Esophagus (tissue), 2 donors: ENCODE data around the gene GPA33. TPM values are rescaled to one million over a fixed set of nuclear protein-coding genes. Genes with fewer than 3 reads are reported as not detected.

Experiments
- H3K27ac ChIP-seq, 2 donors: one replicate each; pipeline ENCODE4 v1.5.1; 2013; ENCODE audit warnings: low read depth in 2 of 2, mild to moderate bottlenecking in 2 of 2, inconsistent platforms in 1 of 2, low read length in 1 of 2, moderate library complexity in 1 of 2
- H3K27me3 ChIP-seq, 2 donors: one replicate each; pipeline ENCODE4 v1.6.1; 2013; ENCODE audit warnings: low read length in 2 of 2, control low read depth in 1 of 2, mild to moderate bottlenecking in 1 of 2; ENCODE audit not compliant: insufficient read depth in 2 of 2, control insufficient read depth in 1 of 2
- H3K36me3 ChIP-seq, 2 donors: one replicate each; pipeline ENCODE4 v1.6.1; 2013; ENCODE audit warnings: low read length in 1 of 2; ENCODE audit not compliant: control insufficient read depth in 2 of 2, insufficient read depth in 2 of 2
- H3K4me1 ChIP-seq, 2 donors: one replicate each; pipeline ENCODE4 v1.6.1; 2013; ENCODE audit warnings: low read length in 1 of 2; ENCODE audit not compliant: control insufficient read depth in 2 of 2, insufficient read depth in 2 of 2
- H3K4me3 ChIP-seq, 2 donors: one replicate each; pipeline ENCODE4 v1.5.1; 2013; ENCODE audit warnings: low read length in 2 of 2, mild to moderate bottlenecking in 2 of 2, low read depth in 1 of 2, moderate library complexity in 1 of 2
- H3K9me3 ChIP-seq, 2 donors: one replicate each; pipeline ENCODE4 v1.6.1; 2013; ENCODE audit warnings: mild to moderate bottlenecking in 2 of 2, low read depth in 1 of 2, low read length in 1 of 2, moderate library complexity in 1 of 2; ENCODE audit not compliant: control insufficient read depth in 2 of 2, insufficient read depth in 1 of 2
- WGBS, 2 donors: extraction: QIAGEN DNeasy Blood & Tissue Kit; methylation state at CpG; one replicate each; pipeline ENCODE4 v1.1.7; 2013; 5-methylcytosine and 5-hydroxymethylcytosine counted together
- polyA plus RNA-seq, 2 donors: library from polyadenylated mRNA; stranded (reverse); fragments of 200-250 nt; gene quantifications; one replicate each; pipeline ENCODE4 v1.2.3, GENCODE V29; 2013
- donor health status: healthy with polysubstance abuse.
- donor health status: Bipolar disorder and iron deficiency.

GPA33 gene
- polyA plus RNA-seq, 2 donors = 0.04 to 0.08 TPM

DNA sequence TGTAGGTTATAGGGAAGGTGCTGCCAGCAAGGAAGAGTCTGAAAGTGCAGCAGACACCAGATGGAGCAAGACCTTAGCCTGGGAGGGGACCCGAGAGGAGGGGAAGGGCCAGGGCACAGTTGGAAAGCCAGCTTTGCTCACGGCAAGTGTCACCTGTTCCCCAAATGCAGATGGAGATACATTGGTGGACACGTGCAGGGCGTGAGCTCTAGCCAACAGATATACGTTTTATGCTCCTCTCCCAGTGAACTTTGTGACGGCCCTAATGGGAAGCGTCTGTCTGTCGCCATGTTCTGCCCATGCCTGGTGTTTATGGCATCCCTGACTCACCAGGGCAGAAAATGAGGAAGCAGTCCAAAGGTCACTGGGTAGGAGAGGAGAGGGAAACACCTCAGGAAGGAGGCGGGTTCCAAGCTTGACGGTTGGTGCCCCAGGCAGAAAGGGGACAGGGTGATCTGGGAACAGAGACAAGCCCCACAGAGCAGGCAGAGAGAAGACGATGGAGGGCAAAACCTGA is 7.6 kb downstream of the GPA33 start:
- WGBS, 2 donors = 67 to 70% methylated on average over 11 of the region's 11 CpGs
- H3K27ac ChIP-seq = no peak overlapping the region

DNA sequence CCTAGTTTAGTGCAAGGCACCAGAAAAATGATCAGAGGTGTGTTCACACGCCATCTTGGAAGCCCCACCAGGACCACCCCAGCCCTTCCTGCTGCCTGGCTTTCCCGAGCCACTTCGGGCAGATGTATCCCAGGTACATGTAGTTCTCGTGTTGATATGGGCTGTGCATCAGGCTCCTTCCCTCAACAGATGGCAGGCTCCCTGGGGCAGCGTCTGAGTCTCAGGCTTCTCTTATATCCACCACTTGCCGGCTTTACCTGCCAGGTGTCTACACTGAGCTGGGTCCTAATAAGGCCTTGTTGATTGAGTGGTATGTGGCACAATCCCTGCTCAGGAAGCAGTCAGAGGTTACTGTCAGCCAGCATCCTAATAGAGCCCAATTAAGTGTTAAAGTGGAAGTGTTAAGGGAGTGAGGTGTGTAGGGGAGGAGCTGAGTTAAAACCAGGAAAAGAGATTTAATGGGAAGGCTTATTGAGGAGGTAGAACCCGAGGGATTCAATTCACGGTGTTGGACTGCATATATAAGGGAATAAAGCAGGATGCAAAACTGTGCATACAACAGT is 8.5 kb downstream of the GPA33 start:
- H3K4me1 ChIP-seq = no peaks in the 10 kb centered on the region
- H3K27me3 ChIP-seq = no peaks in the 10 kb centered on the region
- no peak overlapping the region for H3K4me3 ChIP-seq
- WGBS, 2 donors = 81 to 91% methylated on average over 8 of the region's 8 CpGs
- H3K9me3 ChIP-seq = no peaks in the 10 kb centered on the region
- H3K27ac ChIP-seq = no peak overlapping the region
- H3K36me3 ChIP-seq = no peaks in the 10 kb centered on the region

More for the DNA sequence above, 7.6 kb downstream of the GPA33 start:
- Histone ChIP-seq H3K36me3 (no peaks in the 10 kb centered on the region), H3K4me3 (no peak overlapping the region), H3K27me3 (no peaks in the 10 kb centered on the region), H3K9me3 (no peaks in the 10 kb centered on the region), H3K4me1 (no peaks in the 10 kb centered on the region)

DNA sequence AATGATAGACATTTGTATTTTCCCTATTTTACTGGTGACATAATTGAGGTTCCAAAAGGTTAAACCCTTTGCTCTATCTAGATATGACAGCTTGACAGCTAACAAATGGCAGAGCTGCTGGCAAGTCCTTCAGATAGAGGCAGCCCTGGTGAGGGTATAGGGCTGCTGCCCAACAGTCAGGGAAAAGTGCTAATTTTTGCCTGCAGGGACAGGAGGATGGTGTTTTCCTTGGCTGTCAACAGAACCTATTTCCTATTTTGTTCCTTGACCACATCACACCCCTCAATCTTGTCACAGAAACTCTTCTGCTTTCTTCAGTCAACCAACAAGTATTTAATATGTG is 12.3 kb downstream of the GPA33 start:
- Histone ChIP-seq H3K27me3 (no peaks in the 10 kb centered on the region), H3K9me3 (peaks cover 0 to 3% of the 10 kb centered on the region in 2 donors), H3K27ac (no peak overlapping the region), H3K4me1 (no peaks in the 10 kb centered on the region), H3K36me3 (no peaks in the 10 kb centered on the region), H3K4me3 (no peak overlapping the region)

DNA sequence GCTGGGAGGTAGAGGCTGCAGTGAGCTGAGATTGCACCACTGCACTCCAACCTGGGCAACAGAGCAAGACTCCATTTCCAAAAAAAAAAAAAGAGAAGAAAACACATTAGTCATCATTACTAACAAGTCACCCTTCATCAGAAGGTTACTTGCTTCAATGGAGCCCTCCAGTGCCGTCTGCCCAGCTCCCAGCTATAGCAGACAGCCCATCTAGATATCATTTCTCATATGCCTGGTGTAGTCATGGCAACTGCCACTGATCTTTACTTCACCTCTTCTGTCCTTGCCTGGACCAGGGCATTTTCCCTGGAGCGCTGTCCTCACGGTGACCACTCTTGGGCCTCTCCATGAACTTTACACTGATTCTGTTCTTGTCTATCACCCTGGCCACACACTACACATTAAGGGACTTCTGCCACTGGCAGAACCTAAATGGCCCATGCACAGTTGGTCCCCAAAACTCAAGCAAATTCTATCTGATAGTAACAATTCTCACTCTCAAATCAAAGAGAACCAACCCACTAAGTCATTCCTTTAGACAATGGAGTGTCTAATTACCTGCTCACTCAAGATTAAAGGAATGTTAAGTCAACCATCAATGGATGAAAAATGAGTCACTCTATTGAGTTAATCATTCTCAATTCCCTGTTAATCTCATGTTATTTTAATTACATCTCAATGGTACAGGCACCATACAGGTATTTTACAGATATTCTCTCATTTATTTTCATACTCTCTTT is 12.9 kb downstream of the GPA33 start:
- no peaks in the 10 kb centered on the region for H3K4me1 ChIP-seq
- no peak overlapping the region for H3K27ac ChIP-seq
- peaks cover 0 to 3% of the 10 kb centered on the region in 2 donors for H3K9me3 ChIP-seq
- 78 to 88% methylated on average over 3 of the region's 3 CpGs for WGBS, 2 donors
- H3K4me3 ChIP-seq = no peak overlapping the region
- H3K36me3 ChIP-seq = no peaks in the 10 kb centered on the region
- no peaks in the 10 kb centered on the region for H3K27me3 ChIP-seq

DNA sequence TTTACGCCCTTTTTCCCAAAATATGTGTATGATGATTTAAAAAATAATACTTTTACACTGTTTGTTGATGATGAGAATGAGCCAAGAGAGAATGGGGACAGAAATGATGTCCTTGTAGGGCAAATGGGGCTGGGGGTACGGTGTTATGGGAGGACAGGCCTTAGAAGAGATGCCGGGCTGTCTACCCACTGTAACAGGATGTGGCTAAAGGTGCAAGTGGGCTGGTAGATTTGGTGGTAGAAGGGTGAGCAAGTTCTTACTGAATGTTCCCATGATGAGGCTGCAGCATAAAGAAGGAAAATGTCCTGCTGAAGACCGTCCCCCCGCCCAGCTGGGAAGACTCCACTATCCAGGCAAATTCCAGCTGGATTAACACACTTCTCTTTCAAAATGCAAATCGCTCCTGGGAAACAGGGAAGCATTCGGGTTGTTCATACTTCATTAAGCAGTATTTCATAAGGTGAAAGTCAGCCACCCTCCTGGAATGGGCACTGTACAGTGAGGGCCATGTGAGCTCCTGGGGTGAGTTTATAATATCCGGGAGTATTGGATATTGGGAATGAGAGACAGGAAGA is 14.0 kb downstream of the GPA33 start:
- Histone ChIP-seq H3K36me3 (no peaks in the 10 kb centered on the region), H3K27me3 (no peaks in the 10 kb centered on the region), H3K4me1 (no peaks in the 10 kb centered on the region), H3K9me3 (peaks cover 0 to 3% of the 10 kb centered on the region in 2 donors), H3K27ac (no peak overlapping the region), H3K4me3 (no peak overlapping the region)
- 79 to 87% methylated on average over 8 of the region's 8 CpGs for WGBS, 2 donors

DNA sequence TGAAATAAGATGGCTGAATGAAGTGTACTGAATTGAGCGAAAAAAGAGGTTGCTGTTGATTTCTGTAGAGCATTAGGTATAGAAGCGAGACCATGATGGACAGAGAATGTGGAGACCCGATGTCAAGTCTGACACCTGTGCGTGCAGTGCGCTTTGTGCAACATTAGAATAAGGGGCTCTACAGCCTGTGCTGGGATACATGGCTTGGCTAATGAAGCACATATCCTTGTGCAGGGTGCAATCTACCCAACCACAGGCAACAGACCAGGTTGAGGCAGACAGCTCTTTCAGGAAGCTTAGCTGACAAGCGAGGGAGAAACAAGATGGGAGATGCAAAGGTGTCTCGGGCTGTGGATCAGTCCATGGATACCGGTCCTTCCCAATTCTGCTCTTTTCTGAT is 18.9 kb downstream of the GPA33 start:
- Histone ChIP-seq H3K4me3 (no peak overlapping the region), H3K36me3 (no peaks in the 10 kb centered on the region), H3K27ac (no peak overlapping the region), H3K4me1 (no peaks in the 10 kb centered on the region), H3K27me3 (no peaks in the 10 kb centered on the region), H3K9me3 (peaks cover 0 to 3% of the 10 kb centered on the region in 2 donors)
- WGBS, 2 donors = 94 to 97% methylated on average over 8 of the region's 8 CpGs

DNA sequence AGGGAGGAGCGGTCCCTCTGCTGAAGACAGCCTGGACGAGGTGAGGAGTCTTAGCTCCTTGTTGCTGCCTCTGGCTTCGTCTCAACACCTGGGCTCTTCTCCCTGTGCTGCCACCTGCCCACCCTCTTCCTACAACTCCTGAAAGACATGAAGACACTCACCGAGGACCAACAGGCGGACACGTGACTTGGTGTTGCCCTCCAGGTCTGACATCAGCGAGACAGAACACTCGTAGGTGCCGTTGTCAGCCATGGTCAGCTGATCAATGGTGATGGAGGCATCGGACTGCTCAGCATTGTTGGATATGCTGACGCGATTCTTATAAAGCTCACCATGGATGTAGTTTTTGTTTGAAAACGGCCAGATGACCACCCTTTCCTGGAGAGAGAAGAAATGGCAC is 21.4 kb downstream of the GPA33 start:
- H3K4me1 ChIP-seq = no peaks in the 10 kb centered on the region
- 89 to 92% methylated on average over 13 of the region's 13 CpGs for WGBS, 2 donors
- no peak overlapping the region for H3K4me3 ChIP-seq
- H3K27me3 ChIP-seq = no peaks in the 10 kb centered on the region
- H3K27ac ChIP-seq = no peak overlapping the region
- H3K9me3 ChIP-seq = peaks cover 0 to 3% of the 10 kb centered on the region in 2 donors
- no peaks in the 10 kb centered on the region for H3K36me3 ChIP-seq

DNA sequence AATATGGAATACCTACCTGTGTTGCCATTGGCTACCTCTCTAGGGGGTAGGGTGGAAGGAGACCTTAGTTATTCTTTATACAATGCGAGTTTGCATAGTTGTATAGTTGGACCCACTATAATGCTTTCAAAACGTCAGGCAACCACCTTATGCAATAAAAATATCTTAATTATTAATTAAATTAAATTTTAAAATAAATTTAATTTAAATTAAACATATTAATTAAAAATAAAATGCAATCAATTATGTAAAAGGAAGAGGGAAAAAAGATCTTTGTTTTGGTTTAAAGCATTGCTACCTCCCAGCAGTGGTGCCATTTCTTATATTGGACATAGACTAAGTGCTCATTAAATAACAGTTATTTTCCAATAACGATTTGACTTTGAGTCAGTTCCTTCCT is 22.3 kb downstream of the GPA33 start:
- Histone ChIP-seq H3K27me3 (no peaks in the 10 kb centered on the region), H3K27ac (no peak overlapping the region), H3K9me3 (no peaks in the 10 kb centered on the region), H3K4me3 (no peak overlapping the region), H3K36me3 (no peaks in the 10 kb centered on the region), H3K4me1 (no peaks in the 10 kb centered on the region)
- WGBS, 2 donors = 75 to 83% methylated on average over 3 of the region's 3 CpGs

DNA sequence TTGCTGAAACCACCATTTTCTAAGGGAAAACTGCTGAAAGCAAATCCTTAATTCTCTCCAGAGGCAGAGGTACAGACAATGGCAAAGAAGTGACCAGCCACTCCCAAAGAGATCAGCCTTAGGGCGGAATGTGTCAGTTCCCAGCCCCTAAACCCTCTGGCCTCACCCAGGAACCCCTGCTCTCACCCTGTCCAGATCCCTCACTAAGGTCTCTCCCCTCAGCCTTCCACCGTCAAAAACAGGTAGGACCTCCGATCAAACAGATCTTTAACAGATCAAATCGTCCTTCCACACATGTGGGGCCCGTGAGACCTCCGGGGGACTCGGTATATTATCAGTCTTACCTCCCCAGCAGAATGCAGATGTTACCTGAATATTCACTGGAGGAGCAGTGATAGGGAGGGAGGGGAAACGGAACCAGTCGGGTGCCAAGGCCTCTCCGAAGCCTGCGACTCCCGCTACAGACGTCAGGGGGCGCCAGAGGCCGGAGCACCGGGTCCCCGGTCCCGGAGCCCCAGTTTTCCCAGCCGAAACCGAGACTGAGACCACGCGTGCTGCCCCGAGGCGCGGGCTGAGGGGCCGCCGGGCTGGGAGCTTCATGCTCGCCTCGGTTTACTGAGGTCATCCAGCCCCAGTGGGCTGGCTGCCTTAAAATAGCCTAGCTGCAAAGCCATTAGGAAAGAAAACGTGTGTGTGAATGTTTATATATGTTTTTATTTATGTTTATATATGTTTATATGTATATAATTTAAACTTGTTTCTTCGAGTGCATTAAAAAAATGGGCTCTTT is 23.6 kb downstream of the GPA33 start:
- no peaks in the 10 kb centered on the region for H3K27me3 ChIP-seq
- no peaks in the 10 kb centered on the region for H3K9me3 ChIP-seq
- no peak overlapping the region for H3K27ac ChIP-seq
- WGBS, 2 donors = 6% methylated on average over 31 of the region's 31 CpGs
- no peaks in the 10 kb centered on the region for H3K36me3 ChIP-seq
- H3K4me3 ChIP-seq = no peak overlapping the region
- H3K4me1 ChIP-seq = no peaks in the 10 kb centered on the region
